Measurements from ENCODE around the gene SMG6.

DNA sequence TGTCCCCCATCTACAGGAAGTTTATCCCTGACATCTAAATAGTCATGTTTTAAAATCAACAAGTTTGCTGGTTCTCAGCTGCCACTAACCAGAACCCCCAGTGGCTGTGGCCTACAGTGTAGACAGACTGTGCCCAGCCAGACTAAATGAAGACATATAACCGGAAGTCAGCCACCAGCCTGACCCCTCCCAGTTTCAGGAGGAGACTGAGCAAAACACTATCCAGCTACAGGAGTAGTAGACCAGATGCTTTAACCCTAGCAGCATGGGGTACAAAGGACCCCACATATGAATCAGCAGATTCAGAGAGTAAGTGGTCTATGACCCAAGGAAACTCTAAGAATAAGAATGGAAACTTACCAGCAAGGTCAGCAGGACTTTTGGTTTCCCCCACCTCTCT, 165.3 kb downstream of the SMG6 start:
- TF ChIP-seq, protein P1, sequence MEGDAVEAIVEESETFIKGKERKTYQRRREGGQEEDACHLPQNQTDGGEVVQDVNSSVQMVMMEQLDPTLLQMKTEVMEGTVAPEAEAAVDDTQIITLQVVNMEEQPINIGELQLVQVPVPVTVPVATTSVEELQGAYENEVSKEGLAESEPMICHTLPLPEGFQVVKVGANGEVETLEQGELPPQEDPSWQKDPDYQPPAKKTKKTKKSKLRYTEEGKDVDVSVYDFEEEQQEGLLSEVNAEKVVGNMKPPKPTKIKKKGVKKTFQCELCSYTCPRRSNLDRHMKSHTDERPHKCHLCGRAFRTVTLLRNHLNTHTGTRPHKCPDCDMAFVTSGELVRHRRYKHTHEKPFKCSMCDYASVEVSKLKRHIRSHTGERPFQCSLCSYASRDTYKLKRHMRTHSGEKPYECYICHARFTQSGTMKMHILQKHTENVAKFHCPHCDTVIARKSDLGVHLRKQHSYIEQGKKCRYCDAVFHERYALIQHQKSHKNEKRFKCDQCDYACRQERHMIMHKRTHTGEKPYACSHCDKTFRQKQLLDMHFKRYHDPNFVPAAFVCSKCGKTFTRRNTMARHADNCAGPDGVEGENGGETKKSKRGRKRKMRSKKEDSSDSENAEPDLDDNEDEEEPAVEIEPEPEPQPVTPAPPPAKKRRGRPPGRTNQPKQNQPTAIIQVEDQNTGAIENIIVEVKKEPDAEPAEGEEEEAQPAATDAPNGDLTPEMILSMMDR (conservative IDR thresholded peaks at IDR 0.05; ENCODE audit: low read depth, low read length) = no peak
- TF ChIP-seq CEBPB (IDR thresholded peaks at IDR 0.05; ENCODE audit: low read depth, low read length) = no peak
- TF ChIP-seq SMC3 (IDR thresholded peaks at IDR 0.05; ENCODE audit: low read depth, low read length) = no peak; the same call in 1 of the 2 replicates
- no peak for TF ChIP-seq POLR2A (IDR thresholded peaks at IDR 0.05; ENCODE audit: low read depth, low read length)
- TF ChIP-seq RAD21 (IDR thresholded peaks at IDR 0.05; ENCODE audit: low read length) = no peak
- TF ChIP-seq MAZ (IDR thresholded peaks at IDR 0.05; ENCODE audit: borderline replicate concordance, low read depth, low read length) = no peak
- TF ChIP-seq BHLHE40 (IDR thresholded peaks at IDR 0.05; ENCODE audit: low read depth, low read length) = no peak
- no peak for TF ChIP-seq RFX5 (IDR thresholded peaks at IDR 0.05; ENCODE audit: low read depth, low read length)
